22Rv1 (cell line): Measurements from ENCODE around the gene LRRC39.

Experiments used
- CTCF ChIP-seq: fragments of 450-650 bp; IDR thresholded peaks from 2 replicates; pipeline ENCODE4 v1.5.1; 2017; ENCODE audit warnings: mild to moderate bottlenecking
- ZFX ChIP-seq: fragments of 450-650 bp; IDR thresholded peaks from 2 replicates; pipeline ENCODE4 v1.6.1; 2017; ENCODE audit warnings: antibody characterized with exemption, borderline replicate concordance

GRCh38 chr1:100178091-100178490 lies at the start of gene LRRC39:
- TF ChIP-seq CTCF = no peak
- TF ChIP-seq ZFX = no peak
